GM12865 (cell line): ENCODE data around the gene CBX7.

Experiments used
- DNase-seq: peaks from one replicate; pipeline ENCODE4 v3.0.0; 2010; ENCODE audit warnings: low read depth
- H3K4me3 ChIP-seq: 2 replicates; pipeline ENCODE4 v1.5.1; 2011; ENCODE audit warnings: mild to moderate bottlenecking, low read depth, low read length, control low read depth
- CTCF ChIP-seq: IDR thresholded peaks from 2 replicates; pipeline ENCODE4 v1.5.1; 2011; ENCODE audit warnings: low read length, control low read depth, low read depth, inconsistent platforms; ENCODE audit not compliant: insufficient read depth; ENCODE audit errors: missing control alignments

Gene CBX7

GRCh38 chr22:39183991-39184585 is 31.6 kb upstream of the CBX7 start:
- no peak for TF ChIP-seq CTCF
- DNase-seq = no peak
- no peak overlapping the region for H3K4me3 ChIP-seq

- no peak for TF ChIP-seq CTCF
- no peak overlapping the region for H3K4me3 ChIP-seq
- DNase-seq = no peak
These were observed 30.1 kb upstream of the CBX7 start for GRCh38 chr22:39182478-39183030.

- no peak for DNase-seq
- TF ChIP-seq CTCF = no peak
These were observed 29.3 kb upstream of the CBX7 start for GRCh38 chr22:39181778-39182177.

GRCh38 chr22:39181356-39181755 is 28.9 kb upstream of the CBX7 start:
- no peak overlapping the region for H3K4me3 ChIP-seq
- no peak for TF ChIP-seq CTCF
- no peak for DNase-seq

More at GRCh38 chr22:39181778-39182177, 29.3 kb upstream of the CBX7 start:
- no peak overlapping the region for H3K4me3 ChIP-seq

- no peak for TF ChIP-seq CTCF
- no peak for DNase-seq
- no peak overlapping the region for H3K4me3 ChIP-seq
These were observed 27.4 kb upstream of the CBX7 start for GRCh38 chr22:39179841-39180335.

GRCh38 chr22:39179401-39179827 is 26.9 kb upstream of the CBX7 start:
- no peak for TF ChIP-seq CTCF
- no peak for DNase-seq
- H3K4me3 ChIP-seq = no peak overlapping the region
